ENCODE measurements around the gene PEF1.

PEF1 gene

DNA sequence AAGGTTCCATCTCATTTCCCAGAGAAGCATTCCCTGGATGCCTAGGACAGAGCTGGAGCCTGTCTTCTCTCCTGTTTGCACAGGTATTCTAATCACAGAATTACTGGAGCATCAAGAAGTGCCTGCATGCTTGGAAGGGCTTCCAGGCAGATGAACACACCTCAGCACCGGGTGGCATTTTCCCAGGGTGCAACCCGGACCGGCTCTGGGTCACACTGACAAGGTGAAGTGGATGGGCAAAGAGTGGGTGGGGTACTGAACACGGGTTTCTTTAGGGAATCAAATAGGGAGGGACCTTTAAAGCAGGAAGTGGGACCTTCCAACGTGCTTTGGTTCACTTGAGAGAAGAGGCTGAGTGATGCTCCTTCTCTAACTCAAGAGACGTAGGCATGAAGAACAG is 7.1 kb upstream of the PEF1 start:
- no peak for TF ChIP-seq TCF12 (IDR thresholded peaks at IDR 0.05; ENCODE audit: low read depth)
- TF ChIP-seq, protein P1, sequence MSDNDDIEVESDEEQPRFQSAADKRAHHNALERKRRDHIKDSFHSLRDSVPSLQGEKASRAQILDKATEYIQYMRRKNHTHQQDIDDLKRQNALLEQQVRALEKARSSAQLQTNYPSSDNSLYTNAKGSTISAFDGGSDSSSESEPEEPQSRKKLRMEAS (IDR thresholded peaks at IDR 0.05), result no peak
- no peak for TF ChIP-seq YY1 (IDR thresholded peaks at IDR 0.05; ENCODE audit: low read depth)
- TF ChIP-seq ZBTB7A (IDR thresholded peaks at IDR 0.05; ENCODE audit: low read depth), result no peak
- TF ChIP-seq RAD21 (IDR thresholded peaks at IDR 0.05; ENCODE audit: low read depth), result no peak

DNA sequence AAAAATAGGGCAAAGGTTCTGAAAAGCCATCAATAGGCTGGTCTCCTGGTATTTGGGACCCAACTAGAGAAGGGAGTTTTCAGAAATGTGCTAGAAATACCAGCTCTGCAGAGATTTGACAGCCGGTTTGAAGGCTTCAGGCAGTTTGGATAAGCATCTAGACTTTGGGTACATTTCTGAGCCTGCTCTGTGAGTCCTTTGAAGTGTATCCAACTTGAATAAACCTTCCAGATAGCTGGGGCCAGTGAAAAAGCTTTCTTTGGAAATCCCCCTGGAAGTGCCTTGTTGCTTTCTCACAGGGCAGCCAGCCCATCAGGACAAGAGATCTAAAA is 6.4 kb upstream of the PEF1 start:
- TF ChIP-seq, protein P1 (IDR thresholded peaks at IDR 0.05), result no peak
- TF ChIP-seq NFIC (IDR thresholded peaks at IDR 0.05), result no peak
- TF ChIP-seq YY1 (IDR thresholded peaks at IDR 0.05; ENCODE audit: low read depth), result no peak
- TF ChIP-seq, protein P2, sequence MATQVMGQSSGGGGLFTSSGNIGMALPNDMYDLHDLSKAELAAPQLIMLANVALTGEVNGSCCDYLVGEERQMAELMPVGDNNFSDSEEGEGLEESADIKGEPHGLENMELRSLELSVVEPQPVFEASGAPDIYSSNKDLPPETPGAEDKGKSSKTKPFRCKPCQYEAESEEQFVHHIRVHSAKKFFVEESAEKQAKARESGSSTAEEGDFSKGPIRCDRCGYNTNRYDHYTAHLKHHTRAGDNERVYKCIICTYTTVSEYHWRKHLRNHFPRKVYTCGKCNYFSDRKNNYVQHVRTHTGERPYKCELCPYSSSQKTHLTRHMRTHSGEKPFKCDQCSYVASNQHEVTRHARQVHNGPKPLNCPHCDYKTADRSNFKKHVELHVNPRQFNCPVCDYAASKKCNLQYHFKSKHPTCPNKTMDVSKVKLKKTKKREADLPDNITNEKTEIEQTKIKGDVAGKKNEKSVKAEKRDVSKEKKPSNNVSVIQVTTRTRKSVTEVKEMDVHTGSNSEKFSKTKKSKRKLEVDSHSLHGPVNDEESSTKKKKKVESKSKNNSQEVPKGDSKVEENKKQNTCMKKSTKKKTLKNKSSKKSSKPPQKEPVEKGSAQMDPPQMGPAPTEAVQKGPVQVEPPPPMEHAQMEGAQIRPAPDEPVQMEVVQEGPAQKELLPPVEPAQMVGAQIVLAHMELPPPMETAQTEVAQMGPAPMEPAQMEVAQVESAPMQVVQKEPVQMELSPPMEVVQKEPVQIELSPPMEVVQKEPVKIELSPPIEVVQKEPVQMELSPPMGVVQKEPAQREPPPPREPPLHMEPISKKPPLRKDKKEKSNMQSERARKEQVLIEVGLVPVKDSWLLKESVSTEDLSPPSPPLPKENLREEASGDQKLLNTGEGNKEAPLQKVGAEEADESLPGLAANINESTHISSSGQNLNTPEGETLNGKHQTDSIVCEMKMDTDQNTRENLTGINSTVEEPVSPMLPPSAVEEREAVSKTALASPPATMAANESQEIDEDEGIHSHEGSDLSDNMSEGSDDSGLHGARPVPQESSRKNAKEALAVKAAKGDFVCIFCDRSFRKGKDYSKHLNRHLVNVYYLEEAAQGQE (IDR thresholded peaks at IDR 0.05; ENCODE audit: low read depth), result no peak
- TF ChIP-seq ZBTB7A (IDR thresholded peaks at IDR 0.05; ENCODE audit: low read depth), result no peak
- no peak for TF ChIP-seq TCF12 (IDR thresholded peaks at IDR 0.05; ENCODE audit: low read depth)
- TF ChIP-seq EGR1 (IDR thresholded peaks at IDR 0.05), result no peak
- TF ChIP-seq FOXM1 (IDR thresholded peaks at IDR 0.05; ENCODE audit: borderline replicate concordance, low read depth), result no peak
- TF ChIP-seq CREB1 (IDR thresholded peaks at IDR 0.05; ENCODE audit: low read depth), result no peak

DNA sequence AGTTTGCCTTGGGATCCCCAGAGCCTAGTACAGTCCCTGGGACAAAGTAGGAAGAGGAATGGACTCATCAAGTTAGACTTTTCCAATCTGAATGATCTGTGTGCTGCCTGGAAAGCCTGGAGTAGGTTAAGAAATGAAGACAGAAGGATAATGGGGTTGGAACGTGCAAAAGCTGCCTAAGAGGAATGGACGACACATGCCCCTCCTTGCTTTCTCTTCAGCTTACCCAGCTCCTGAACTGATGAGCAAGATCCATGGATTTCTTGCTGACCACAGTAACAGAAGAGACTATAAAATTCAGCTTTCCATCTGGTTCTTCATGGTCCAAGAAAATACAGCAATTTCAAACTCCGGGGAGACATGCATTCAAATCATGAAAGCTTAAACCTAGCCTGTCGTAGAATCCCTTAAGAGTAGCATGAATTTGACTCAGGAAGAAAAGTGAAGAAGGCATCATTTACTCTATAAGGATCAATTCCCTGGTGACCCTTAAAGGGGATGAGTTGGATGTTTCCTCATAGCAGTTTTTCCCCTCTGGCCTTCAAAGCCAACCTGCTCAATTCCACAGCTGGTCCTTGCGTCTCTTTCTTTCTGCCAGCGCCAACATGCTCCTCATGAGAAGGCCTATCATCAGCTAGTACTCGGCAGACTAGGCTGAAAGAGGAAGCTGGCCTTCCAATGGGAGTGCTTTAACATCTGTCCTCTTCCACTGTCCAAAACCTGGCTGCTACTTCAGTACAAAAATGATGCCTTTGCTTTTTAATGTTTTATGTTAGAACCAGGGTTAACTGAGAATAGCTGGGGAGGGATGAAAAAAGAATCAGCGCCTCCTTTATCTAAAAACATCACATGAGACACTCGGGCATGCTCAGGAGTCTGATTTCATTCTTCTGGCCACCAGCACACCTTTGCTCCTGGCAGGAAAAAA is 5.7 kb upstream of the PEF1 start:
- no peak for TF ChIP-seq CREB1 (IDR thresholded peaks at IDR 0.05; ENCODE audit: low read depth)
- no peak for TF ChIP-seq ZBTB7A (IDR thresholded peaks at IDR 0.05; ENCODE audit: low read depth)

DNA sequence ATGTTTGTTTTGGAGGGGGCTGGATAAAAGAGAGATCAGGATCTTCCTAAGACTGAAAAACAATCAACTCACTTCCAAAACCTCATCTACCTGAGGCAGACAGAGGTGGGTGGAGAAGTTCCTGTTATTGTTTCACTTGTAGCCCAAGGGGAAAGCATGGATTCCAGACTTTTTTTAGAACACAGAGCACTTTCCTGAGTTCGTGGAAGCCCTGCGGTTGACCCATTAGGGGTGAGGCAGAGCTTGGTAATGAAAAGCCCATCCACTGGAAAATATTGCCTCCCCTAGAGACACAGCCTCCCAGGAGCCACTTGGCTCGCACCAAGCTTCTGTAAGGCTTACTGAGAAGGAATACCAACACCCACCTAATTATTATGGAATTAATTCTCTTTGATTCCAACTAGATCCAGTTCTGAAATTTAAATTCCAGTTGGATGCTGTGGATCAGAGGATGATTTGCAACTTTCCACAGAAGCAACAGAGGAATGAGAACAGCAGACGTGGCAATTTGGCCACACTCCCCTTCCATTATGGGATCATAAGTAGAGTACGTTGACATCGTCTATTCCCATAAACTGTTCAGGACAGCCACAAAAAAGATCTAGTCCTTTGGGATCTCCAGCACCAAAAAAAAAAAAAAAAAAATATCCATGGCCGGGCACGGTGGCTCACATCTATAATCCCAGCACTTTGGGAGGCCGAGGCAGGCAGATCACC is 4.1 kb upstream of the PEF1 start:
- TF ChIP-seq, protein P1 (IDR thresholded peaks at IDR 0.05), result no peak
- TF ChIP-seq YY1 (IDR thresholded peaks at IDR 0.05; ENCODE audit: low read depth) (no peak), TCF12 (IDR thresholded peaks at IDR 0.05; ENCODE audit: low read depth) (no peak), ZBTB7A (IDR thresholded peaks at IDR 0.05; ENCODE audit: low read depth) (no peak)

DNA sequence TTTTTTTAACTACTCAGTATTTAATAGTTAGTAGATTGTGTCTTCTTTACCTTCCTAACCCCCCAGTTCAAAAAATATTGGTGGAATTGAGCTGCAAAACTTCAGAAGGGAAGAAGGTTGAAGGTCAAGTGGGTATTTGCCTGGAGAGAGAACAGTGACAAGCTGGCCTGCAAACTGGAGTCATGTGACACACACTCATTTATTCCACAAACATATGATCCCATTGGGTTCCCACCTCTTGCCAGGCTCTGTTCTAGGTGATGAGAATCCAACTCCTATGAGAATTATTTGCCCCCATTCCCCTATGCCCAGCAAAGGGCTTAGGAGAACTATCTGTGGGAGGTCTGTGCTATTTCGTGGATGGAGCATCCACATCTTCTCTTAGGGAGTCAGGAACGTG is 3.5 kb upstream of the PEF1 start:
- TF ChIP-seq ZBTB7A (IDR thresholded peaks at IDR 0.05; ENCODE audit: low read depth), result no peak
- no peak for TF ChIP-seq TAF1 (IDR thresholded peaks at IDR 0.05; ENCODE audit: low read depth)
- TF ChIP-seq, protein P1 (IDR thresholded peaks at IDR 0.05), result no peak
- no peak for TF ChIP-seq NFIC (IDR thresholded peaks at IDR 0.05)
- TF ChIP-seq FOXM1 (IDR thresholded peaks at IDR 0.05; ENCODE audit: borderline replicate concordance, low read depth), result no peak
- TF ChIP-seq, protein P2 (IDR thresholded peaks at IDR 0.05; ENCODE audit: low read depth), result no peak
- no peak for TF ChIP-seq CREB1 (IDR thresholded peaks at IDR 0.05; ENCODE audit: low read depth)
- TF ChIP-seq TCF12 (IDR thresholded peaks at IDR 0.05; ENCODE audit: low read depth), result no peak
- no peak for TF ChIP-seq CEBPB (IDR thresholded peaks at IDR 0.05)
- TF ChIP-seq EGR1 (IDR thresholded peaks at IDR 0.05), result no peak
- TF ChIP-seq RAD21 (IDR thresholded peaks at IDR 0.05; ENCODE audit: low read depth), result no peak
- TF ChIP-seq, protein P3, sequence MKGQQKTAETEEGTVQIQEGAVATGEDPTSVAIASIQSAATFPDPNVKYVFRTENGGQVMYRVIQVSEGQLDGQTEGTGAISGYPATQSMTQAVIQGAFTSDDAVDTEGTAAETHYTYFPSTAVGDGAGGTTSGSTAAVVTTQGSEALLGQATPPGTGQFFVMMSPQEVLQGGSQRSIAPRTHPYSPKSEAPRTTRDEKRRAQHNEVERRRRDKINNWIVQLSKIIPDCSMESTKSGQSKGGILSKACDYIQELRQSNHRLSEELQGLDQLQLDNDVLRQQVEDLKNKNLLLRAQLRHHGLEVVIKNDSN (IDR thresholded peaks at IDR 0.05), result no peak
- TF ChIP-seq EP300 (IDR thresholded peaks at IDR 0.05; ENCODE audit: borderline replicate concordance), result no peak
- TF ChIP-seq YY1 (IDR thresholded peaks at IDR 0.05; ENCODE audit: low read depth), result no peak
- no peak for TF ChIP-seq TEAD4 (IDR thresholded peaks at IDR 0.05)

DNA sequence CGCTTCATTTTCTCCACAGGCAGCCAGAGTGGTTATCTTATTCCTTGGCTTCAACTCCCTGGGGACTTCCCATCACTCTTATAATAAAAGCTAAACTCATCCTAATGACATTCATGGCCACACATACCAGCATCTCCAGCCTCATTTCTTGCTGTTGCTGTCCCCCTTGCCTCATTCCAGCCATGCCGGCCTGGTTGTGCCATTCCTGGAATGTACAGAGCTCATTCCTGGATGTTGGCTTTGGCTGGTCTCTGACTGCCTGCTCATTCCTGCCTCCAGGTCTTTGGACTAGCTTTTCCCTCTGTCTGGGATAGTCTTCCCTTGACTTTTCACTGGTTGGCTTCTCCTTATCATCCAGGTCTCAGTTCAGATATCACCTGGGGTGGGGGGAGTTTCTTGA is 2.4 kb upstream of the PEF1 start:
- TF ChIP-seq ZBTB7A (IDR thresholded peaks at IDR 0.05; ENCODE audit: low read depth) (no peak), TEAD4 (IDR thresholded peaks at IDR 0.05) (no peak), FOXM1 (IDR thresholded peaks at IDR 0.05; ENCODE audit: borderline replicate concordance, low read depth) (no peak), TAF1 (IDR thresholded peaks at IDR 0.05; ENCODE audit: low read depth) (no peak), NFIC (IDR thresholded peaks at IDR 0.05) (no peak), EGR1 (IDR thresholded peaks at IDR 0.05) (no peak), EP300 (IDR thresholded peaks at IDR 0.05; ENCODE audit: borderline replicate concordance) (no peak), CREB1 (IDR thresholded peaks at IDR 0.05; ENCODE audit: low read depth) (no peak), CEBPB (IDR thresholded peaks at IDR 0.05) (no peak)
- TF ChIP-seq, protein P1 (IDR thresholded peaks at IDR 0.05), result no peak
